AG10803 (cell line): Measurements from ENCODE around the gene KRTAP27-1.

Source experiments
- DNase-seq: peaks from one replicate; pipeline ENCODE4 v3.0.0; 2010; ENCODE audit warnings: low read depth
- H3K4me3 ChIP-seq: 2 replicates; pipeline ENCODE4 v1.5.1; 2011; ENCODE audit warnings: mild to moderate bottlenecking, low read length, control low read depth
- CTCF ChIP-seq: conservative IDR thresholded peaks from 2 replicates; pipeline ENCODE4 v1.5.1; 2011; ENCODE audit warnings: mild to moderate bottlenecking, low read length, control low read depth, inconsistent platforms

Gene KRTAP27-1

GRCh38 chr21:30348506-30348905 is 11.0 kb upstream of the KRTAP27-1 start, which contains the start of gene KRTAP23-1:
KRTAP23-1 (minus strand) TSS chr21:30348606; CDS start chr21:30348606, 0 bp downstream.
- no peak for DNase-seq
- H3K4me3 ChIP-seq: no peak within 1 kb of the TSS
- TF ChIP-seq CTCF: no peak

GRCh38 chr21:30345014-30345413 is 7.5 kb upstream of the KRTAP27-1 start:
- TF ChIP-seq CTCF: no peak
- H3K4me3 ChIP-seq: no peak overlapping the region
- DNase-seq: no peak

- DNase-seq: peak; percentile 20
- peak; percentile 64 for TF ChIP-seq CTCF
- H3K4me3 ChIP-seq: no peak overlapping the region
These were observed 3.5 kb upstream of the KRTAP27-1 start for GRCh38 chr21:30340714-30341573.

GRCh38 chr21:30338717-30339116 is 1.2 kb upstream of the KRTAP27-1 start:
- no peak overlapping the region for H3K4me3 ChIP-seq
- no peak for DNase-seq
- no peak for TF ChIP-seq CTCF

GRCh38 chr21:30337772-30338171 is 278 bp upstream of the KRTAP27-1 start:
- DNase-seq: no peak
- no peak overlapping the region for H3K4me3 ChIP-seq
- no peak for TF ChIP-seq CTCF

- H3K4me3 ChIP-seq: no peak overlapping the region
- TF ChIP-seq CTCF: no peak
- peak; percentile 15 for DNase-seq
These were observed 898 bp downstream of the KRTAP27-1 start for GRCh38 chr21:30336596-30336995.

- DNase-seq: no peak
- no peak overlapping the region for H3K4me3 ChIP-seq
- no peak for TF ChIP-seq CTCF
These were observed 3.8 kb downstream of the KRTAP27-1 start for GRCh38 chr21:30333736-30334135.
